H9 (cell line): ENCODE results near the gene ACTN4. TPM values are rescaled to one million over a fixed set of nuclear protein-coding genes. Genes with fewer than 3 reads are reported as not detected.

ENCODE experiments used
- DNase-seq: peaks from one replicate; pipeline ENCODE4 v3.0.0-alpha.2; 2017
- H2AFZ ChIP-seq: one replicate; pipeline ENCODE4 v1.6.1; 2013; ENCODE audit warnings: mild to moderate bottlenecking, low read length, control low read depth, moderate library complexity
- H2AK5ac ChIP-seq: 2 replicates; pipeline ENCODE4 v1.6.1; 2013; ENCODE audit warnings: low read length, control low read depth, mixed read lengths; ENCODE audit not compliant: insufficient read length
- H2BK120ac ChIP-seq: one replicate; pipeline ENCODE4 v1.6.1; 2013; ENCODE audit warnings: low read depth, mild to moderate bottlenecking, low read length, control low read depth, inconsistent platforms; ENCODE audit not compliant: poor library complexity, severe bottlenecking
- H2BK12ac ChIP-seq: 2 replicates; pipeline ENCODE4 v1.6.1; 2013; ENCODE audit warnings: low read length, control low read depth, mixed read lengths, low read depth; ENCODE audit not compliant: insufficient read length
- H2BK15ac ChIP-seq: 2 replicates; pipeline ENCODE4 v1.6.1; 2013; ENCODE audit warnings: low read depth, low read length, control low read depth
- H2BK20ac ChIP-seq: one replicate; pipeline ENCODE4 v1.6.1; 2013; ENCODE audit warnings: low read depth, mild to moderate bottlenecking, low read length, control low read depth, inconsistent platforms; ENCODE audit not compliant: poor library complexity, severe bottlenecking
- H2BK5ac ChIP-seq: 2 replicates; pipeline ENCODE4 v1.6.1; 2013; ENCODE audit warnings: low read length, control low read depth, mixed read lengths; ENCODE audit not compliant: insufficient read length
- H3K14ac ChIP-seq: 2 replicates; pipeline ENCODE4 v1.6.1; 2013; ENCODE audit warnings: low read length, control low read depth; ENCODE audit not compliant: insufficient read depth
- H3K18ac ChIP-seq: 2 replicates; pipeline ENCODE4 v1.6.1; 2013; ENCODE audit warnings: low read depth, mild to moderate bottlenecking, mixed read lengths, low read length, control low read depth; ENCODE audit not compliant: insufficient read length
- H3K23ac ChIP-seq: 2 replicates; pipeline ENCODE4 v1.6.1; 2013; ENCODE audit warnings: low read length, control low read depth, mixed read lengths, low read depth; ENCODE audit not compliant: insufficient read length
- H3K23me2 ChIP-seq: 2 replicates; pipeline ENCODE4 v1.6.1; 2013; ENCODE audit warnings: low read depth, mild to moderate bottlenecking, mixed read lengths, low read length, control low read depth; ENCODE audit not compliant: insufficient read length, poor library complexity, severe bottlenecking
- H3K27ac ChIP-seq: 2 replicates; pipeline ENCODE4 v1.5.1; 2013; ENCODE audit warnings: low read length, control low read depth, mixed read lengths, low read depth; ENCODE audit not compliant: insufficient read length
- H3K27me3 ChIP-seq: 2 replicates; pipeline ENCODE4 v1.6.1; 2013; ENCODE audit warnings: low read length, control low read depth, inconsistent platforms; ENCODE audit not compliant: insufficient read depth
- H3K4ac ChIP-seq: 2 replicates; pipeline ENCODE4 v1.6.1; 2013; ENCODE audit warnings: low read depth, mild to moderate bottlenecking, control low read depth, inconsistent platforms, low read length, moderate library complexity
- H3K4me1 ChIP-seq: 2 replicates; pipeline ENCODE4 v1.6.1; 2013; ENCODE audit warnings: low read length, control low read depth, inconsistent platforms; ENCODE audit not compliant: insufficient read depth
- H3K4me2 ChIP-seq: 2 replicates; pipeline ENCODE4 v1.6.1; 2013; ENCODE audit warnings: low read length, control low read depth, mixed read lengths; ENCODE audit not compliant: insufficient read length, insufficient read depth
- H3K56ac ChIP-seq: 2 replicates; pipeline ENCODE4 v1.6.1; 2013; ENCODE audit warnings: low read depth, mild to moderate bottlenecking, mixed read lengths, low read length, control low read depth; ENCODE audit not compliant: insufficient read length
- H3K79me1 ChIP-seq: 2 replicates; pipeline ENCODE4 v1.6.1; 2013; ENCODE audit warnings: low read depth, mild to moderate bottlenecking, moderate library complexity, low read length, control low read depth, inconsistent platforms; ENCODE audit not compliant: insufficient read depth, poor library complexity, severe bottlenecking
- H3K79me2 ChIP-seq: 2 replicates; pipeline ENCODE4 v1.6.1; 2013; ENCODE audit warnings: low read length, control low read depth, inconsistent platforms; ENCODE audit not compliant: insufficient read depth
- H3K9ac ChIP-seq: 2 replicates; pipeline ENCODE4 v1.6.1; 2013; ENCODE audit warnings: low read length, control low read depth, mixed read lengths; ENCODE audit not compliant: insufficient read length; ENCODE audit errors: extremely low read depth
- H3K9me3 ChIP-seq: one replicate; pipeline ENCODE4 v1.6.1; 2013; ENCODE audit warnings: low read depth, low read length, inconsistent platforms; ENCODE audit not compliant: control insufficient read depth
- H3T11ph ChIP-seq: one replicate; pipeline ENCODE4 v1.6.1; 2013; ENCODE audit warnings: mild to moderate bottlenecking, low read length, control low read depth, inconsistent platforms
- H4K20me1 ChIP-seq: one replicate; pipeline ENCODE4 v1.6.1; 2013; ENCODE audit not compliant: control insufficient read depth, insufficient read length, insufficient read depth
- H4K5ac ChIP-seq: 2 replicates; pipeline ENCODE4 v1.6.1; 2013; ENCODE audit warnings: low read depth, mild to moderate bottlenecking, mixed read lengths, low read length, control low read depth; ENCODE audit not compliant: insufficient read length
- H4K8ac ChIP-seq: replicated peaks from 2 replicates; pipeline ENCODE4 v1.6.1; 2013; ENCODE audit warnings: low read length, control low read depth, mixed read lengths, low read depth; ENCODE audit not compliant: insufficient read length
- H4K91ac ChIP-seq: 2 replicates; pipeline ENCODE4 v1.6.1; 2013; ENCODE audit warnings: low read depth, mild to moderate bottlenecking, moderate library complexity, mixed read lengths, low read length, control low read depth; ENCODE audit not compliant: insufficient read length
- H3K27ac Mint-ChIP-seq, 3 experiments: 2 replicates in 2 of 3; 3 replicates in 1 of 3; pipeline ENCODE4 v1.8.0; 2020 to 2021; ENCODE audit warnings: mixed read lengths in 3 of 3, mild to moderate bottlenecking in 1 of 3, moderate library complexity in 1 of 3
- H3K27me3 Mint-ChIP-seq: 2 replicates; pipeline ENCODE4 v1.8.0; 2021; ENCODE audit warnings: low read depth, mild to moderate bottlenecking, moderate library complexity, mixed read lengths
- H3K36me3 Mint-ChIP-seq, 3 experiments: 2 replicates in 2 of 3; 3 replicates in 1 of 3; pipeline ENCODE4 v1.8.0; 2020 to 2021; ENCODE audit warnings: low read depth in 3 of 3, mixed read lengths in 3 of 3; ENCODE audit not compliant: insufficient read depth in 1 of 3
- H3K4me1 Mint-ChIP-seq, 2 experiments: 2 replicates each; pipeline ENCODE4 v1.8.0; 2020; ENCODE audit warnings: mixed read lengths in 2 of 2
- H3K4me3 Mint-ChIP-seq, 2 experiments: 2 replicates in 1 of 2; 3 replicates in 1 of 2; pipeline ENCODE4 v1.8.0; 2020 to 2021; ENCODE audit warnings: mild to moderate bottlenecking in 2 of 2, mixed read lengths in 2 of 2, moderate library complexity in 1 of 2
- H3K9me3 Mint-ChIP-seq, 2 experiments: 2 replicates in 1 of 2; 3 replicates in 1 of 2; pipeline ENCODE4 v1.8.0; 2020; ENCODE audit warnings: mild to moderate bottlenecking in 2 of 2, mixed read lengths in 2 of 2, moderate library complexity in 1 of 2
- CTCF ChIP-seq: fragments of 200-600 bp; sonication (generic); conservative IDR thresholded peaks from 3 replicates; pipeline ENCODE4 v1.8.0; 2021; ENCODE audit warnings: antibody characterized with exemption, mild to moderate bottlenecking
- WGBS: extraction: QIAGEN DNeasy Blood & Tissue Kit; methylation state at CpG from one replicate; pipeline ENCODE4 v1.1.7; 2013; ENCODE audit warnings: missing lambda C conversion rate, low lambda C conversion rate, mixed read lengths; ENCODE audit not compliant: insufficient read length; ENCODE audit errors: extremely low coverage; 5-methylcytosine and 5-hydroxymethylcytosine counted together
- total RNA-seq: library from RNA; stranded (reverse); gene quantifications from 2 replicates; pipeline ENCODE4 v1.2.1, GENCODE V29; 2021

Gene ACTN4
- total RNA-seq, 1 experiment from 2014 or later = 369 TPM

- H4K5ac ChIP-seq = no peak overlapping the region
- WGBS = no CpG with 5 or more reads among the region's 14 CpGs
- H3K4ac ChIP-seq = no peak overlapping the region
- H2BK5ac ChIP-seq = no peak overlapping the region
- H3K9me3 ChIP-seq = no peaks in the 10 kb centered on the region
- H2BK20ac ChIP-seq = no peak overlapping the region
- no peak overlapping the region for H3K18ac ChIP-seq
- no peak overlapping the region for H3K56ac ChIP-seq
- H2AFZ ChIP-seq = no peak overlapping the region
- H3K23me2 ChIP-seq = no peaks in the 10 kb centered on the region
- H2BK120ac ChIP-seq = no peak overlapping the region
- H3K27ac ChIP-seq = no peak overlapping the region
- TF ChIP-seq CTCF = no peak
- H3K79me1 ChIP-seq = no peaks in the 10 kb centered on the region
- Mint-ChIP-seq H3K4me3 (no peak overlapping the region), H3K27ac (no peak overlapping the region; a peak in 1 of 7 replicates), H3K4me1 (peaks cover 16 to 18% of the 10 kb centered on the region in 2 experiments), H3K36me3 (peaks cover 27 to 70% (median 57%) of the 10 kb centered on the region in 3 experiments), H3K9me3 (no peaks in the 10 kb centered on the region; a peak in 1 of 5 replicates), H3K27me3 (no peaks in the 10 kb centered on the region; the same call in 1 of the 2 replicates)
- H3K9ac ChIP-seq = no peak overlapping the region
- H2BK12ac ChIP-seq = no peak overlapping the region
- no peak overlapping the region for H3K23ac ChIP-seq
- DNase-seq = no peak
- H3K79me2 ChIP-seq = peaks cover 2% of the 10 kb centered on the region; the same call in 1 of the 2 replicates
- H4K20me1 ChIP-seq = no peaks in the 10 kb centered on the region
- H2AK5ac ChIP-seq = no peak overlapping the region
- no peak overlapping the region for H3T11ph ChIP-seq
- H4K91ac ChIP-seq = no peak overlapping the region
- no peak overlapping the region for H4K8ac ChIP-seq
- no peak overlapping the region for H3K14ac ChIP-seq
- no peaks in the 10 kb centered on the region; the same call in 1 of the 2 replicates for H3K4me1 ChIP-seq
- H2BK15ac ChIP-seq = no peak overlapping the region
- H3K4me2 ChIP-seq = no peak overlapping the region
- H3K27me3 ChIP-seq = no peaks in the 10 kb centered on the region
These were observed 54.8 kb downstream of the ACTN4 start for GRCh38 chr19:38702278-38702677.
